Measurements from ENCODE around the gene MGAT3.
A peak's percentile ranks its signal among the peaks of the same experiment; 100 is the strongest.
"Not testable (repeated sequence)": the region's sequence is repeated elsewhere in the genome, so short reads cannot be mapped to it uniquely, and the experiment has no call there.

The MGAT3 gene

GRCh38 chr22:39491696-39492095, 34.9 kb downstream of the MGAT3 start:
- DNase-seq (ENCODE audit: low read depth), result no peak

DNA sequence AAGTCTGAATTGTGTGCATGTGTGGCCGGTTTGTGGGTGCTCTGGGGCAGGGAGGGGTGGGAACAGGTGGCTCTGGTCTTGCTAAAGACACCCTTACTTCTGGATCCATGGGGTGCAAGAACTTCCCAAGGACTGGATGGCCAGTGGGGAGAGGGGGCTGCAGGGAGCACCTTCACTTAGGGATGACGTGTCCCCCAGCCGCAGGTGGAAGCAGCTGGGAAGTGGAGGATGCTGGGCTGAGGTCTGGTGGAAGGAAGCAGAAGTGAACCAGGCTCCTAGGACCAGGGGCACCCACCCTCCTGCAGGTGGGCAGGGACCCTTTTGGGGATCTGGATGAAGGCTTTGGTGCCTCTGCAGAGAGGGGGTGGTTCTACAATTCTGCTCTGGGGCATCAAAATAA, 35.4 kb downstream of the MGAT3 start:
- no peak for DNase-seq (ENCODE audit: low read depth)

DNA sequence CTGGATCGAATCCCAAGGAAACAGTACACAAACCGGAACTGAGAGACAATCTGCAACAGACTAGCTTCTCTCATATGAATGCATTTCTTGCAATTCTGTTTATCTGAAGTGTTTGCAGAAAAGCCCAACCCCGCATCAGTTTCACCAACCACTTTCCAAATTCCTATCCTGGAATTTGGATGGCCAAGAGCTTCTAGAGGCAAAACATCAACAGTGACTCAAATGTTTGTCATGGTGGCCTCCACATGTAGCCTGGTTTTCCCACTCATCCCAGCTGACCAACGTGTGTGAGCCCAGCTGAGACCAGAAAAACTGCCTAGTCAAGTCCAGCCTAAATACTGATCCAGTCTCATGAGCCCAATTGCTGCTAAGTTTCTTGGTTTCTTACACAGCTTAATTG, 36.9 kb downstream of the MGAT3 start:
- DNase-seq (ENCODE audit: low read depth), result no peak

- DNase-seq (ENCODE audit: low read depth), result no peak
Measured at GRCh38 chr22:39494471-39495120, 37.8 kb downstream of the MGAT3 start.

- peak; percentile 32 for DNase-seq (ENCODE audit: low read depth)
Measured at GRCh38 chr22:39496131-39496838, 39.5 kb downstream of the MGAT3 start.

DNA sequence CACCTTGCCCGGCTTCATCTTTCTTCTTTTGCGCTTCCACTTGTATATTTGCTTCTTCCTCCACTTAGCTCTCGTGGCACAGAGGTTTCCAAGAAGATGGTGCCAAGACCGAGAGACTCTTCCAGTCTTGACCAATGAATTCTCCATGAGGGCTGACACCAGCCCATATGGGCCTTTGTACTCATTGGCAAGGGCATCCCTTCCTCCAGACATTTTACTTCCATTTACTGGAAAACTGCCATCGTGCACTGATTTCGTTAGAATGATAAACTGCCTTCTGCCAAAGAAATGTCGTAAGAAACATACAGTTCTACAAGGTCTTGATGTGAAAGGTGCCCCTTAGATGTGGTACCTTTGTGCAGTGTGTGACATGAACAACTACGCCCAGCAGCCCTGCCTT, 40.6 kb downstream of the MGAT3 start:
- no peak for DNase-seq (ENCODE audit: low read depth)

DNA sequence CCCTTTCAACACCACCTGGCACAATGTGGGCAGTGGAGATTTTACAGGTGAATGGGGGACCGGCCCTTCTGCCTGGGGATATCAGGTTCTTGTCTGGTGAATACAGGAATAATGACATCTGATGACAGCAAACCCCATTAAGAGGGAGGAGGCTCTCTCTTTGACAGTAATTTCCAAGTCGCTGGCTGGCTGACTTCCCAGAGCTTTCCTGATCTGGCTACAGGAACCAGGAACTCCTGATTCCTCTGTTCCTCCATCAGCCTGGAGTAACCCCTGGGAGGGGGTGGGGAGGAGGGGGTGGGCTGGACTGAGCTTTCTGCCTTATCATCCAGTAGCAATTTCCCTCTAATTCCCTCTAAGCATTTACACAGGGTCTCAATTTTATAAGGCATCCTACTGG, 41.6 kb downstream of the MGAT3 start:
- no peak for DNase-seq (ENCODE audit: low read depth)

DNA sequence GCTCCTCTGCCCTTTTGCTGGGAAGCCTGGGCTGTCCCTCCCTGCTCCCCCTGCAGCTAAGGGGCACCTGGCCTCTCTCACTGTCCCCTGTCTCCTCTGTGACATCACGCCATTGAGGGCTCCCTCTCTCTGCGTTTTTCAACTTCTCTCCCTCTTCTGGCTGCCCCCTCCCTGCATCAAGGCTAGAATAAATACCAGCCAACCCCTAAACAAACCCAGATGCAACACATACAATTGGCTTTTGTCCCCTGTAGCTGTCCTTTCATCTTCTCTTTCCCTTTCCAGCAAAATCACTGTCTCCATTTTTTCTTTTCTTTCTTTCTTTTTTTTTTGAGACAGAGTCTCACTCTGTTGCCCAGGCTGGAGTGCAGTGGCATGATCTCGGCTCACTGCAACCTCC, 42.0 kb downstream of the MGAT3 start:
- DNase-seq (ENCODE audit: low read depth), result no peak

- DNase-seq (ENCODE audit: low read depth), result no peak
Measured at GRCh38 chr22:39500101-39500500, 43.3 kb downstream of the MGAT3 start.

DNA sequence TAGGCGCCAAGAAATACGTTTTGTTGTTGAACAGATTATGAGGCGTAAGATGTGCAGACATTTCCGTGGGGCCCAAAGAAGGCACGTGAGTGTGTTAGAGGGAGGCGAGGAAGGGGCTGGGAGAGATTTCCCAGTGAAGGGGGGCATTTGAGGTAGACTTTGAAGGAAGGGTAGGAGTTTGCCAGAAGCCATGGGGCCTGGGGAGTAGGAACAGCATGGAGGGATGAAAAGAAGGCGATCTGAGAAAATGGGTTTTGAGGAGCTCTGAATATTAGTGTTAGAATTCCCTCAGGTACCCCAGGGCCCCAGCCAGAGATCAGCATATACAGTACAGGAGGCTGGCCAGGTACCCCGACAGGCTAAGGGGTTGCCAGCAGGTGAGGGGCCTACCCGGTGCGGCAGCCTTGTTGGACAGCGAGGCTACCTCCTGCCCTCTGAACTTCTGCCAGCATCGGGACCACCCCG, 44.9 kb downstream of the MGAT3 start:
- DNase-seq (ENCODE audit: low read depth), result no peak

DNA sequence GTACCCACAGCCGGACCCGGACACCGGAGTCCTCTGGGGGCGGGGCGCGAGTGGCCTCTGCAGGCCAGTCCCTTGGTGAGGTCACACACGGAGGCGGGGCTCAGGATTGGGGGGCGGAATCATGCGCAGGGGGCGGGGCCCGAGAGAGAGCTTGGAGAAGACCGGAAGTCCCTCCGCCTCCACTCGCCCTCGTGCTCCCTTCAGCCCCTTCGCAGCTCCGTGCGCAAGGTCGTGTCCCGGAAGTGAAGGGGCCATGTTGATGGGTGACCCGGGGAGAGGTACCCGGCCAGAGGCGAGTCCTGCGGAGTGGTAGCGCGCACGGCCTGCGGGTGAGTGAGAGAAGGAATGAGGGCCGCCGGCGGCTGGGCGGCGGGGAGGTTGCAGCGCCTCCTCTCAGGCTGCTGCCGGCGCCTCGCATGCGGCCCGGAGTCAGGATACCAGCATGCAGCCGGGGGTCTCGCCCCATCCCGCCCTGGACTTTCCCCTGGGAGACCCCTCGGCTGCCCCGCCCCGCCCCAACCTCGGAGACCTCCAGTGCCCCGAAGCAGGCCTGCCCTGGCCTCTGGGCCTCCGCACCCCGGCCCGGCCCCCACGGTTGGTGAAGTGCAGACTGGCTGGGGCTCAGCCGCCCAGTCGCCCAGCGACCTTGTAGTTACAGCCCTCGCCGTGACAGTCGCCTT, 45.4 kb downstream of the MGAT3 start, which contains the start of gene MIEF1:
TSS of gene MIEF1 (plus strand) at position 182 of the 680 bp plus-strand sequence. CDS start 9,005 bp downstream, outside the sequence.
- DNase-seq (ENCODE audit: low read depth), result peak; percentile 76

DNA sequence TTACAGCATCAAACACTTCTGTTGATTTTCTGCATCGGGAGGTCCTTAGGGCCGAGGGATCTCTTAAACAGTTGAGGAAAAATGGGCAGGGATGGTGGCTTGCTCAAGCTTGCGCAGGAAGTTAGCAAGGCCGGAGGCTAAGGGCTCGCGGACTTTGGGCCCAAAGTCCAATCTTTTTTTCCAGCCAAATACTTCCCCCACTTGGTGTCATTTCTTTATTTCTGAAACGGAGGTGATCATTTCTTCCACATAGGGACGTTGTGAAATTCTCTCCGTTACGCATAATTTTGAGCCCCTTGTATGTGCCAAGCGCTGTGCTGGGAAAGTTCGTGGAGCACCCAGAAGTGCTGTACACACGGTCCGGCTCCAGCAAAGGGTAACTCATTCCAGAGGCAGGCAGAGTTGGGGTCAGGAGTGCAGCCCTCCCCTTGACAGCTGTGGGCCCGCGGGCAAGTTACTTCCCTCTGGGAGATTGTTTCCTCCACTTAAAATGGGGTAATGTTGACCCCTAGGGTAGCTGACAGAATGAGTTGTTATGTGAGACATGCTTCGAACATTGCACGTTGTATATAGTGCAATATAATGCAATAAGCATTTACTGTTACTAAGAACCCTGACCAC, 46.1 kb downstream of the MGAT3 start:
- no peak for DNase-seq (ENCODE audit: low read depth)

- no peak for DNase-seq (ENCODE audit: low read depth)
Measured at GRCh38 chr22:39503630-39504029, 46.8 kb downstream of the MGAT3 start.

DNA sequence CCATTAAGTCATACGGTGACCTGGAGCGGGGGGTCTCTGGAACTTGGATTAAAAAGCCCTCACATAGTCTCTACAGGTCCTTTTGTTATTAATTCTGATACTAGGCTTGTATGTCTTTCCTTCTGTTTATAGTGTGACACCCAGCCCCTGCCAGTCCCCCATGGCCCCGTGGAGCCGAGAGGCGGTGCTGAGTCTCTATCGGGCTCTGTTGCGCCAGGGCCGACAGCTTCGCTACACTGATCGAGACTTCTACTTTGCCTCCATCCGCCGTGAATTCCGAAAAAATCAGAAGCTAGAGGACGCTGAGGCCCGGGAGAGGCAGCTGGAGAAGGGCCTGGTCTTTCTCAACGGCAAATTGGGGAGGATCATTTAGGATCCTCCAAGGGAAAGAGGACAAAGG, 47.3 kb downstream of the MGAT3 start:
- no peak for DNase-seq (ENCODE audit: low read depth)

- not testable (repeated sequence) for DNase-seq (ENCODE audit: low read depth)
Measured at GRCh38 chr22:39507021-39507420, 50.2 kb downstream of the MGAT3 start.

GRCh38 chr22:39508393-39508792, 51.6 kb downstream of the MGAT3 start:
- no peak for DNase-seq (ENCODE audit: low read depth)

DNA sequence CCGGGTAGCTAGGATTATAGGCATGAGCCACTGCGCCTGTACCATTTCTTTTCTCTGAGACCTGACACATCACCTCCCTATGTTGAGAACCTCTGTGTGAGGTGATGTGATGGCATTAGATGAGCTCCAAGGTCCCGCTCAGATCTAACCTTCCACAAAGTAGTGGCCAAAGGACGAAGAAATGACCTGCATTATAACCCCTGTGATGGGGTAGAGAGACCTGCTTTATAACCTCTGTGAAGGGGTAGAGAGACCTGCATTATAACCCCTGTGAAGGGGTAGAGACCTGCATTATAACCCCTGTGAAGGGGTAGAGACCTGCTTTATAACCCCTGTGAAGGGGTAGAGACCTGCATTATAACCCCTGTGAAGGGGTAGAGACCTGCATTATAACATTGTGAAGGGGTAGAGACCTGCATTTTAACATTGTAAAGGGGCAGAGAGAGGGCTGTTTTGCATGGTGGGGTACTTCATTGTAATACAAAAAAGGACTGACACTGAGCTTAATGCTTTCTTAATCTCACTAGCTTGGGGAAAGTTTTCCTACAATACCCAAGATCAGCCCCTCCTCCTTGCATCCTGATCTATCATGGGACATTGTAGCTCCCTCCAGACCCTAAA, 53.8 kb downstream of the MGAT3 start:
- no peak for DNase-seq (ENCODE audit: low read depth)

- DNase-seq (ENCODE audit: low read depth), result no peak
Measured at GRCh38 chr22:39511226-39511625, 54.4 kb downstream of the MGAT3 start.

- DNase-seq (ENCODE audit: low read depth), result no peak
Measured at GRCh38 chr22:39512026-39512425, 55.2 kb downstream of the MGAT3 start.

GRCh38 chr22:39513791-39514190, 57.0 kb downstream of the MGAT3 start:
- no peak for DNase-seq (ENCODE audit: low read depth)

- no peak for DNase-seq (ENCODE audit: low read depth)
Measured at GRCh38 chr22:39514373-39514973, 57.7 kb downstream of the MGAT3 start.
